OCI-LY3 (cell line): Measurements from ENCODE around the gene COPS4.

ENCODE experiments used
- H2AFZ ChIP-seq: fragments of 200-600, 300-600 bp; shearing (Covaris generic); 2 replicates; pipeline ENCODE4 v1.6.0; 2014; ENCODE audit warnings: antibody characterized with exemption, low read depth, low read length
- H3K27ac ChIP-seq: fragments of 200-600, 300-600 bp; sonication (generic); 2 replicates; pipeline ENCODE4 v1.5.1; 2014; ENCODE audit warnings: mild to moderate bottlenecking, low read length, moderate library complexity, mixed read lengths
- H3K27me3 ChIP-seq: fragments of 200-600, 300-600 bp; sonication (generic); 2 replicates; pipeline ENCODE4 v1.6.1; 2014; ENCODE audit warnings: low read depth, low read length, mixed read lengths
- H3K36me3 ChIP-seq: fragments of 200-600, 300-600 bp; sonication (generic); replicated peaks from 2 replicates; pipeline ENCODE3; 2014; ENCODE audit warnings: low read depth, low read length, mixed read lengths
- H3K4me1 ChIP-seq: fragments of 300-600, 200-600 bp; sonication (generic); 2 replicates; pipeline ENCODE4 v1.6.1; 2014; ENCODE audit warnings: low read length, mixed read lengths
- H3K4me2 ChIP-seq: fragments of 200-600, 300-600 bp; sonication (generic); 2 replicates; pipeline ENCODE4 v1.6.1; 2014; ENCODE audit warnings: low read length, mixed read lengths
- H3K4me3 ChIP-seq: fragments of 300-600, 200-600 bp; sonication (generic); 2 replicates; pipeline ENCODE4 v1.5.1; 2014; ENCODE audit warnings: antibody characterized with exemption, mild to moderate bottlenecking, low read length, moderate library complexity
- H3K79me2 ChIP-seq: fragments of 300-600, 200-600 bp; shearing (Covaris generic); 2 replicates; pipeline ENCODE4 v1.6.1; 2014; ENCODE audit warnings: mild to moderate bottlenecking, low read length, mixed read lengths
- H3K9ac ChIP-seq: fragments of 300-600, 200-600 bp; shearing (Covaris generic); 2 replicates; pipeline ENCODE4 v1.6.0; 2014; ENCODE audit warnings: mild to moderate bottlenecking, low read length, moderate library complexity
- H3K9me3 ChIP-seq: fragments of 200-600, 300-600 bp; shearing (Covaris generic); 2 replicates; pipeline ENCODE4 v1.6.1; 2014; ENCODE audit warnings: low read length, mixed read lengths; ENCODE audit not compliant: insufficient read depth
- H4K20me1 ChIP-seq: fragments of 200-600, 300-600 bp; sonication (generic); 2 replicates; pipeline ENCODE4 v1.6.1; 2016; ENCODE audit warnings: low read length, mixed read lengths; ENCODE audit not compliant: insufficient read depth
- CTCF ChIP-seq: fragments of 200-600, 300-600 bp; sonication (generic); IDR thresholded peaks from 2 replicates; pipeline ENCODE4 v1.5.1; 2014; ENCODE audit warnings: antibody characterized with exemption, low read length, low read depth
- EZH2phosphoT487 ChIP-seq: fragments of 200-600 bp; shearing (Covaris generic); IDR thresholded peaks from 2 replicates; pipeline ENCODE4 v1.6.1; 2018; ENCODE audit warnings: antibody characterized with exemption, mixed run types, low read depth

Gene COPS4

DNA sequence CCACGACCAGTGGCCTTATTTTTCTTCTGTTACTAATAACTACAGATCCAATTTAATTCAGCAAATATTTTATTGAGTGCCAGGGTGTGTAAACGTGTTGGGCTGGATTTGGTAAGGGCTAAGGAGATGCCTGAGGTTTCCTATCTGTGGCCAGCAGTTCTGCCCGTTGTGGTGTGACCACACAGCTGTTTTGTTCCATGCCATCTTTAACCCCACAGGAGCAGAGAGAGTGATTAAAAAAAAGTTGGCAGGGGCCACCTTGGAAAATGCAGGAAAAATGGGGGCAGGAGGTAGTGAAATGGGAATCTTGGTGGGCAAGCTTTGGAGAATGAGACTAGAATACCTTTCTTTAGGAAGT is 78.4 kb downstream of the COPS4 start:
- Histone ChIP-seq H3K4me1 (peaks cover 43% of the 10 kb centered on the region), H3K79me2 (no peaks in the 10 kb centered on the region), H3K4me2 (peak overlapping the region; percentile 46; the same call in 1 of the 2 replicates), H2AFZ (no peak overlapping the region), H3K9ac (no peak overlapping the region), H3K27me3 (no peaks in the 10 kb centered on the region), H3K36me3 (no peaks in the 10 kb centered on the region), H3K27ac (no peak overlapping the region), H3K4me3 (no peak overlapping the region), H4K20me1 (no peaks in the 10 kb centered on the region), H3K9me3 (no peaks in the 10 kb centered on the region)
- TF ChIP-seq EZH2phosphoT487 (no peak), CTCF (no peak)

DNA sequence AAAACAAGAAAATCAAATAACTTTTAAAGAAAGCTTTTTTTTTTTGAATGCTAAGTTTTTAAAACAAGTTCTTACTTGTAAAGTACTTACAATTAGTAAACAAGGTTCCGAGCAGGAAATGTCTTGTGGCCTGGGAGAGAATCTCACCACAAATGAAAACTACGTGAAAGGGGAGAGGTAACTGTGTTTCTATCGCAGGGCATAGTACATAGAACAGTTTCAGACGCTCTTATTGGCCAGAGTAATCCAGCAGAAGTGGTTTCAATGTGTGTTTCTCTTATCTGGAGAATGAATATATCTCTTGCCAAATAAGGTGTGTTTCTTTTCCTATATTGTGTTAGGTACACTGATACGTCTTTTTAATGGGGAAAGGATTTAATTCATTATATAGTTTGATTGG is 79.6 kb downstream of the COPS4 start, which contains the start of gene PLAC8:
TSS of gene PLAC8 (minus strand) at position 154 of the 400 bp plus-strand sequence. CDS start 6,808 bp downstream, outside the sequence.
- Histone ChIP-seq H3K9me3 (no peaks in the 10 kb centered on the region), H3K4me1 (peaks cover 34% of the 10 kb centered on the region), H3K36me3 (no peaks in the 10 kb centered on the region), H3K79me2 (no peaks in the 10 kb centered on the region), H4K20me1 (no peaks in the 10 kb centered on the region), H3K9ac (no peak within 1 kb of the TSS), H3K4me2 (peak within 1 kb of the TSS; percentile 19), H3K27me3 (no peaks in the 10 kb centered on the region), H2AFZ (0 out of 2 replicates have a peak within 1 kb of the TSS, but pooled peaks have one; percentile 2), H3K4me3 (no peak within 1 kb of the TSS), H3K27ac (no peak within 1 kb of the TSS)
- TF ChIP-seq CTCF (no peak), EZH2phosphoT487 (no peak)

GRCh38 chr4:83115000-83115399 is 80.0 kb downstream of the COPS4 start:
- Histone ChIP-seq H2AFZ (0 out of 2 replicates have a peak overlapping the region, but pooled peaks have one; percentile 2), H3K4me2 (0 out of 2 replicates have a peak overlapping the region, but pooled peaks have one; percentile 19), H3K27me3 (no peaks in the 10 kb centered on the region), H3K36me3 (no peaks in the 10 kb centered on the region), H3K27ac (no peak overlapping the region), H3K9me3 (no peaks in the 10 kb centered on the region), H4K20me1 (no peaks in the 10 kb centered on the region), H3K4me3 (no peak overlapping the region), H3K79me2 (no peaks in the 10 kb centered on the region), H3K9ac (no peak overlapping the region), H3K4me1 (peaks cover 34% of the 10 kb centered on the region)
- TF ChIP-seq CTCF = no peak
- no peak for TF ChIP-seq EZH2phosphoT487

GRCh38 chr4:83115656-83116285 is 80.8 kb downstream of the COPS4 start:
- Histone ChIP-seq H3K4me1 (peaks cover 31% of the 10 kb centered on the region), H4K20me1 (no peaks in the 10 kb centered on the region), H3K9ac (no peak overlapping the region), H3K27me3 (no peaks in the 10 kb centered on the region), H3K9me3 (no peaks in the 10 kb centered on the region), H2AFZ (no peak overlapping the region), H3K4me3 (no peak overlapping the region), H3K79me2 (no peaks in the 10 kb centered on the region), H3K4me2 (no peak overlapping the region), H3K27ac (no peak overlapping the region), H3K36me3 (no peaks in the 10 kb centered on the region)
- no peak for TF ChIP-seq CTCF
- no peak for TF ChIP-seq EZH2phosphoT487
